GOT3 (cell line): ENCODE data around the gene STIL.
"Not testable (repeated sequence)": the region's sequence is repeated elsewhere in the genome, so short reads cannot be mapped to it uniquely, and the experiment has no call there.

Experiments used
- DNase-seq: peaks from one replicate; lab custom pipeline; 2025; ENCODE audit warnings: mixed read lengths; lab: John Stamatoyannopoulos, UW

Gene STIL

GRCh38 chr1:47219590-47220220 is 94.2 kb downstream of the STIL start:
- DNase-seq, result no peak

GRCh38 chr1:47219001-47219400 is 94.9 kb downstream of the STIL start:
- DNase-seq, result no peak

- no peak for DNase-seq
Observed at GRCh38 chr1:47216278-47217059, 97.5 kb downstream of the STIL start.

- no peak for DNase-seq
Observed at GRCh38 chr1:47215713-47216112, 98.2 kb downstream of the STIL start.

GRCh38 chr1:47214549-47214948 is 99.4 kb downstream of the STIL start:
- no peak for DNase-seq

DNA sequence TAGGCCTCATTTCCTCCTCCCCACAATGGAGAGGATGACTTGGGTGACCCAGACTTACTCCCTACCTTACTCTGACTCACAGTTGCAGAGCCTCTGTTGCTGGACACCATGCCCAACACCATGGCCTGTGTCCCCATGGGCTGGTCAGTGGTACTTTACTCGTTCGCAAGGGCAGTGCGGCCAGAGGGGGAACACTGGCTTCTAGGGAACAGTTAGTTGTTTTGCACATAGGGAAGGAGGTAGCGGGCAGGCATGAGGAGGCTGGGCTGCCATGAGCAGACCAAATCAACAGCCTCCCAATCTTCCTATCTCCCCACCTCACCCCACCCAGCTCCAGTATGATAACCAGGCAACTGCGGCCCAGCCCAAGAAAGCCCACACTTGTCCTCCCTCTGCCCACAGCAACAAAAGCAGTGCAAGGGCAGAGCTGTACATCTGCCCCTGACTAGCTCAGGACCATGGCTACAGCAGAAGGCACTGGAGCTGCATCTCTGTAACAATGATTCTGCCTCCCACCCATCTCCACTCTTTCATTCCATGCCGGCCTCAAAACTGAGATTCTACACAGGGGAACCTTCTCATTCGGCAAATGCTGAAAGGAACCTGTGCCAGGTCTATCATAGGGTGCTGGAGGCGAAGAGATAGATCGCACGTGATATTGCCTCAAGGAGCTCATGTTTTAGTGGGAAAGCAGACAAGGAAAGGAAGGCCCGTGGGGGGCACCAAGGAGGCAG is 100.5 kb downstream of the STIL start:
- no peak for DNase-seq

GRCh38 chr1:47212636-47213229 is 101.2 kb downstream of the STIL start:
- no peak for DNase-seq

GRCh38 chr1:47211796-47212269 is 102.1 kb downstream of the STIL start:
- no peak for DNase-seq

DNA sequence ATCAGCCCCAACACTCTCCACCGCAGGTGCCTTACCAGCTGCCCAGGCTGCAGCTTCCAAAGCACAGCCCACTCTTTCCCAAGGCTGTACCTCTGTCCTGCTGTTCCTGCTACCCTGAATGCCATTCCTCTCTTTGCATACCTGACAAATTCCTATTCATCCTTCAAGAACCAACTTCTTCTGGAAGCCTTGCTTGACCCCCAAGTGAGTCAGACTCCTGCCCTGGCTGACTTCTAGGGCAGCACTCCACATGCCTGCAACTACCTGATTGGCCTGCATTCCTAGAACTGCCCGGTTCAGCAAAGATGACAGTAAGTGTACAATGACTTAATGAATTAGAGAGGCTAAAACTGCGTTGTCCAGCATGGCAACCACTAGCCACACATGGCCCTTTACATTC is 103.3 kb downstream of the STIL start:
- no peak for DNase-seq

- no peak for DNase-seq
Observed at GRCh38 chr1:47209725-47210325, 104.1 kb downstream of the STIL start.

GRCh38 chr1:47209091-47209490 is 104.9 kb downstream of the STIL start:
- no peak for DNase-seq

DNA sequence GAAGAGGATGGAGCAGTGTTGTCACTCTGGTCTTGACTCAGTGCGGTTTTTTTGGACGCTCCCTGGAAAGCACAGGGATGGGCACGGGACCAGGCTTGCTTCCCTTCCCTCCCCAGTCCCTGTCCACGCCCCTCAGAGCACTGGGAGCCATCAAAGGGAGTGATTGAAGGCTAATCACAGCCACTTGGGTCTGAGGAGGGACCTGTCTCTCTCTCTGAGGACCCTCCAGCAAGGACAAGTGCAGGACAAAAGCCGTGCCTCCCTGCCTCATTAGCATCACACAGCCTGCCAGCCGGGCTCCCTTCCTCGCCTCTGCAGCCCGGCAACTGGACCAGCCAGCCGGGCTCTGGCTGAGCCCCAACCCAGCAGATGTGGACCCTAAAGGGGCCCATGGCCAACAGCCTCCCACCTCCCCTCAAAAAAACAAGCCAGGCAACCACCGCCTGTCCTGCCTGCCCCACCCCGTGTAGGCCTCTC is 105.5 kb downstream of the STIL start:
- no peak for DNase-seq

GRCh38 chr1:47207803-47208373 is 106.1 kb downstream of the STIL start:
- no peak for DNase-seq

- DNase-seq, result no peak
Observed at GRCh38 chr1:47205918-47206317, 108.0 kb downstream of the STIL start.

- not testable (repeated sequence) for DNase-seq
Observed at GRCh38 chr1:47203504-47203903, 110.4 kb downstream of the STIL start.

- no peak for DNase-seq
Observed at GRCh38 chr1:47201179-47201578, 112.8 kb downstream of the STIL start.
